A673 (cell line): ENCODE data around the gene ABHD10. TPM values are rescaled to one million over a fixed set of nuclear protein-coding genes. Genes with fewer than 3 reads are reported as not detected.

ENCODE experiments used
- BruUV-seq: library from RNA; stranded (reverse); fragments of 400-500 nt; replicated peaks from 2 replicates; lab custom pipeline; 2021; lab: Mats Ljungman, UMichigan
- CTCF ChIA-PET: fragments of 300-600 bp; sonication (Branson Sonifier 250); formaldehyde crosslinking; loops from one replicate; lab custom pipeline; 2022; ENCODE audit warnings: antibody characterized with exemption; lab: Charles Lee
- POLR2A ChIA-PET: fragments of 300-600 bp; sonication (Branson Sonifier 250); formaldehyde crosslinking; loops from one replicate; lab custom pipeline; 2022; ENCODE audit warnings: antibody characterized with exemption; ENCODE audit not compliant: low non-redundant PET; lab: Charles Lee
- DNase-seq: peaks from one replicate; pipeline ENCODE4 v3.0.0-alpha.2; 2015; ENCODE audit warnings: low spot score
- H3K27ac ChIP-seq: fragments of 200-600 bp; sonication (generic); 2 replicates; pipeline ENCODE4 v1.5.1; 2016; ENCODE audit warnings: mixed run types, low read depth, mild to moderate bottlenecking, mixed read lengths, antibody characterized with exemption, low read length; ENCODE audit not compliant: poor library complexity, severe bottlenecking
- H3K27me3 ChIP-seq: fragments of 200-600 bp; sonication (generic); replicated peaks from 2 replicates; pipeline ENCODE4 v1.6.1; 2017; ENCODE audit warnings: mixed run types, low read depth, mild to moderate bottlenecking, mixed read lengths, antibody characterized with exemption, low read length; ENCODE audit not compliant: insufficient read depth, poor library complexity
- H3K36me3 ChIP-seq: fragments of 200-600 bp; sonication (generic); 2 replicates; pipeline ENCODE4 v1.6.1; 2016; ENCODE audit warnings: mixed run types, mild to moderate bottlenecking, mixed read lengths, antibody characterized with exemption, low read length; ENCODE audit not compliant: insufficient read depth, poor library complexity, severe bottlenecking
- H3K4me1 ChIP-seq: fragments of 200-600 bp; sonication (generic); 2 replicates; pipeline ENCODE4 v1.6.1; 2017; ENCODE audit warnings: mixed run types, mild to moderate bottlenecking, mixed read lengths, antibody characterized with exemption, low read length; ENCODE audit not compliant: insufficient read depth, poor library complexity, severe bottlenecking
- H3K4me3 ChIP-seq: fragments of 200-600 bp; sonication (generic); 2 replicates; pipeline ENCODE4 v1.5.1; 2016; ENCODE audit warnings: low read depth, mixed run types, mild to moderate bottlenecking, mixed read lengths, low read length; ENCODE audit not compliant: poor library complexity, severe bottlenecking
- H3K9me3 ChIP-seq: fragments of 200-600 bp; sonication (generic); 2 replicates; pipeline ENCODE4 v1.6.1; 2016; ENCODE audit warnings: mixed run types, low read depth, mild to moderate bottlenecking, mixed read lengths, antibody characterized with exemption, low read length; ENCODE audit not compliant: poor library complexity, severe bottlenecking
- CTCF ChIP-seq: fragments of 300-800, 200-600 bp; sonication (generic); conservative IDR thresholded peaks from 2 replicates; pipeline ENCODE4 v1.5.1; 2017; ENCODE audit warnings: low read depth, mild to moderate bottlenecking, antibody characterized with exemption, low read length, moderate library complexity, mixed read lengths
- EZH2 ChIP-seq: fragments of 200-600 bp; sonication (generic); IDR thresholded peaks from 2 replicates; pipeline ENCODE4 v1.6.1; 2017; ENCODE audit warnings: borderline replicate concordance, low read depth, mild to moderate bottlenecking, mixed read lengths, antibody characterized with exemption, low read length; ENCODE audit not compliant: poor library complexity, severe bottlenecking
- intact Hi-C: fragments of 100-400 bp; cut with micrococcal nuclease; formaldehyde crosslinking; loops from one replicate; pipeline ENCODE4 v1.10.0; 2022; ENCODE audit not compliant: unreplicated experiment
- total RNA-seq: library from RNA; stranded (reverse); gene quantifications from 2 replicates; pipeline ENCODE4 v1.2.3, GENCODE V29; 2021

ABHD10 gene
- total RNA-seq, 1 experiment from 2014 or later, result 40.7 TPM

DNA sequence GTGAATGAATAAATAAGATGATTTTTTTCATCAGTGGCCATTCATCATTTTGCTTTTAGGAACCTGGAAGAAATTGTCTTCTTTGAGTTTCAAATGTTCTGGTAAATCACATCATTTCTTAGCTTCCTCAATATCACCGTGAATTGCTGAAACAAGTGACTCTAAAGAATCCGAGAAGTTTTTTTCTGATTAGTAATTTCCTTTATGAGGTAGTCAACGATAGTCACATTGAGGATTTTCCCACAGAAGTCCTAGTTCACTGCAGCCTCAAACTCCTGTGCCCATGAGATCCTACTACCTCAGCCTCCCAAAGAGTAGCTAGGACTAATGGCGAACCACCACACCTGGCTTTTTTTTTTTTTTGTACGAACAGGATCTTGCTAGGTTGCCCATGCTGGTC is 52.1 kb downstream of the ABHD10 start:
- POLR2A ChIA-PET, result no interaction called here
- no TSS peak for BruUV-seq

GRCh38 chr3:112032098-112032731 is 53.4 kb downstream of the ABHD10 start:
- Histone ChIP-seq H3K36me3 (no peaks in the 10 kb centered on the region), H3K4me1 (no peaks in the 10 kb centered on the region), H3K9me3 (no peaks in the 10 kb centered on the region), H3K27ac (no peak overlapping the region), H3K27me3 (no peaks in the 10 kb centered on the region), H3K4me3 (no peak overlapping the region)
- no peak for DNase-seq
- ChIA-PET POLR2A (no interaction called here), CTCF (no interaction called here)
- BruUV-seq, result no TSS peak
- intact Hi-C loops, result no loop called here
- TF ChIP-seq CTCF (no peak), EZH2 (no peak)

More for the DNA sequence above, 52.1 kb downstream of the ABHD10 start:
- no peaks in the 10 kb centered on the region for H3K27me3 ChIP-seq
- H3K4me1 ChIP-seq, result no peaks in the 10 kb centered on the region
- H3K27ac ChIP-seq, result no peak overlapping the region
- intact Hi-C loops, result no loop called here
- H3K36me3 ChIP-seq, result no peaks in the 10 kb centered on the region
- H3K9me3 ChIP-seq, result no peaks in the 10 kb centered on the region
- DNase-seq, result no peak
- no peak for TF ChIP-seq CTCF
- no peak for TF ChIP-seq EZH2
- CTCF ChIA-PET, result no interaction called here
- H3K4me3 ChIP-seq, result no peak overlapping the region

DNA sequence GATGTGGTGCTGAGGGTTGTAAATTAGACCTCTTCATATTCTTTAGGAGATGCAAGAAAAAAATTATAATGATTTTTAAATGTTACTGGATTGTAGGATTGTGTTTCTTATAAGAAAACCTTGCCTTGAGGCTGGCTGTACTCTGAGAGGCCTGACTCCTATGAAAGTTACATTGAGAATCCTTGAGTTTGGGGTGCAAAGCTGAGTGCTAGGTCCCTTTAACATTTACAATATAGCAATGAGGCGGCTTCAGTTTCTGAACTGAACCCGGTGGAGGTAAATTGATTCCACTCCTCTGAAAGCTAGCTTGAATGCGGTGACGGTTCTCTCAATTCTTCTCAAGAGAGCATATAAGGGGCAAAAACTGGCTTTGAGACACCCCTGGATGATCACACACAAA is 55.6 kb downstream of the ABHD10 start, which contains the start of gene TMPRSS7:
Gene TMPRSS7 (plus strand): TSS at position 301 of the 400 bp plus-strand sequence. CDS start 110 bp downstream, outside the sequence.
- CTCF ChIA-PET, result no interaction called here
- Histone ChIP-seq H3K4me3 (no peak within 1 kb of the TSS), H3K36me3 (no peaks in the 10 kb centered on the region), H3K27me3 (no peaks in the 10 kb centered on the region), H3K4me1 (no peaks in the 10 kb centered on the region), H3K9me3 (no peaks in the 10 kb centered on the region), H3K27ac (no peak within 1 kb of the TSS)
- intact Hi-C loops, result no loop called here
- POLR2A ChIA-PET, result no interaction called here
- TF ChIP-seq CTCF, result no peak
- DNase-seq, result no peak
- no TSS peak for BruUV-seq
